Measurements from ENCODE around the gene IL2RA. TPM values are rescaled to one million over a fixed set of nuclear protein-coding genes. Genes with fewer than 3 reads are reported as not detected.
A peak's percentile ranks its signal among the peaks of the same experiment; 100 is the strongest.

IL2RA gene
- total and polyA plus RNA-seq, 2 experiments from 2014 or later: not detected

DNA sequence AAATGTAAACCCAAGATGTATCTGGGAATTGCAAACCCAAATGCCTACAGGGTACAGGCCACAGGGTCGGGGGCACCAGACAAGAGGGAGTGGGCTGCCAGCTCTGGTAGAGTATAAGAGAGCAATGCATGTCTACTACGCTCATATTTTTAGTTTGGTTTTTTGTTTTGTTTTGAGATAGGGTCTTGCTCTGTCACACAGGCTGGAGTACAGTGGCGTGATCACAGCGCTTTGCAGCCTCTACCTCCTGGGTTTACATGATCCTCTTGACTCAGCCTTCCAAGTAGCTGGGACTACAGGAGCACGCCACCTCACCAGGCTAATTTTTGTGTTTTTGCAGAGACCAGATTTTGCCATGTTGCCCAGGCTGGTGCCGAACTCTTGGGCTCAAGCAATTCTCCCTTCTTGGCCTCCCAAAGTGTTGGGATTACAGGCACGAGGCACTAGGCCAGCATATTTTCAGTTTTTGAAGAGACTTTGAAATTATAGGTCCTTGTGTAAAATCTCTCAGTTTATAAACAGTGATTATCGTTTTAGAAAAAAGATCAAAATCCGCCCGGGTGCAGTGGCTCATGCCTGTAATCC is 73.7 kb downstream of the IL2RA start:
- Mint-ChIP-seq H3K27ac (no peak overlapping the region), H3K36me3 (ENCODE audit: low read depth) (peaks cover 5% of the 10 kb centered on the region; the same call in 2 of the 3 replicates), H3K27me3 (ENCODE audit: insufficient read depth, low read depth, poor library complexity) (peaks cover 4% of the 10 kb centered on the region), H3K4me3 (no peak overlapping the region), H3K9me3 (peaks cover 18% of the 10 kb centered on the region; the same call in 2 of the 3 replicates), H3K4me1 (no peaks in the 10 kb centered on the region)
- Histone ChIP-seq H3K9me2 (ENCODE audit: insufficient read depth) (no peaks in the 10 kb centered on the region), H3F3A (replicated peaks; ENCODE audit: low read depth) (no peaks in the 10 kb centered on the region), H2AFZ (peak overlapping the region; percentile 78; the same call in 1 of the 2 replicates), H3K4me2 (no peak overlapping the region), H3K36me3 (ENCODE audit: insufficient read depth) (no peaks in the 10 kb centered on the region), H4K20me1 (replicated peaks; ENCODE audit: insufficient read depth) (no peaks in the 10 kb centered on the region), H3K27ac (ENCODE audit: low read depth) (no peak overlapping the region), H3K4me3 (no peak overlapping the region), H3K27me3 (ENCODE audit: insufficient read depth) (no peaks in the 10 kb centered on the region), H3K4me1 (ENCODE audit: insufficient read depth) (no peaks in the 10 kb centered on the region), H3K79me2 (replicated peaks; ENCODE audit: insufficient read depth) (no peaks in the 10 kb centered on the region)
- ATAC-seq (no peak), DNase-seq (ENCODE audit: low spot score) (no peak)
- TF ChIP-seq EZH2 (IDR thresholded peaks at IDR 0.05; ENCODE audit: low read depth, unreplicated experiment) (no peak), ZNF114 (CRISPR knock-in tag; IDR thresholded peaks at IDR 0.05) (no peak), CREB1 (CRISPR knock-in tag; IDR thresholded peaks at IDR 0.05; ENCODE audit: low read depth) (no peak), POLR2AphosphoS5 (IDR thresholded peaks at IDR 0.05; ENCODE audit: low read depth) (no peak), NANOG (IDR thresholded peaks at IDR 0.05; ENCODE audit: borderline replicate concordance) (no peak)
- TF ChIP-seq, protein P1, sequence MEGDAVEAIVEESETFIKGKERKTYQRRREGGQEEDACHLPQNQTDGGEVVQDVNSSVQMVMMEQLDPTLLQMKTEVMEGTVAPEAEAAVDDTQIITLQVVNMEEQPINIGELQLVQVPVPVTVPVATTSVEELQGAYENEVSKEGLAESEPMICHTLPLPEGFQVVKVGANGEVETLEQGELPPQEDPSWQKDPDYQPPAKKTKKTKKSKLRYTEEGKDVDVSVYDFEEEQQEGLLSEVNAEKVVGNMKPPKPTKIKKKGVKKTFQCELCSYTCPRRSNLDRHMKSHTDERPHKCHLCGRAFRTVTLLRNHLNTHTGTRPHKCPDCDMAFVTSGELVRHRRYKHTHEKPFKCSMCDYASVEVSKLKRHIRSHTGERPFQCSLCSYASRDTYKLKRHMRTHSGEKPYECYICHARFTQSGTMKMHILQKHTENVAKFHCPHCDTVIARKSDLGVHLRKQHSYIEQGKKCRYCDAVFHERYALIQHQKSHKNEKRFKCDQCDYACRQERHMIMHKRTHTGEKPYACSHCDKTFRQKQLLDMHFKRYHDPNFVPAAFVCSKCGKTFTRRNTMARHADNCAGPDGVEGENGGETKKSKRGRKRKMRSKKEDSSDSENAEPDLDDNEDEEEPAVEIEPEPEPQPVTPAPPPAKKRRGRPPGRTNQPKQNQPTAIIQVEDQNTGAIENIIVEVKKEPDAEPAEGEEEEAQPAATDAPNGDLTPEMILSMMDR (conservative IDR thresholded peaks at IDR 0.05; ENCODE audit: low read depth in 2 of 2): no peak

DNA sequence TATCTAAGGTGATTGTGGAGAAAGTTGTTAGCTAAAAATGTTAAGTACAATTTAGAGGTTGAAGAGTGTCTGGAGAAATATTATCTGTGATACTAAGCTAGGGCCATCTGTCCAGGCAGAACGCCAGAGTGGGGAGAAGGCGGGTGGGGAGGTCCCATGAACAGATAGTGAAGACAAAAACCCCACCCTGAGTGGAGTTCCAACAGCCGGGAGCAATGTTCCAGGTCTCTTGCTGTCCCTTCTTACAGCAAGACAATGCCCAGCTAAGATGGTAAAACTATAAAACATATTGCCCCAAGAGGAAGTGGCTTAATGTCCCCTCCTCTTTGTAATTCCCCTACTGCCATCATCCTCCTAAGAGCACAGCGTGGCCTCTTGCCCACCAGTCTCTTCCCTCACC is 74.4 kb downstream of the IL2RA start:
- ATAC-seq (no peak), DNase-seq (ENCODE audit: low spot score) (no peak)
- H3K4me1 ChIP-seq (ENCODE audit: insufficient read depth): no peaks in the 10 kb centered on the region
- H3K36me3 Mint-ChIP-seq (ENCODE audit: low read depth): peaks cover 5% of the 10 kb centered on the region; the same call in 2 of the 3 replicates
- no peak overlapping the region for H3K4me2 ChIP-seq
- H3F3A ChIP-seq (replicated peaks; ENCODE audit: low read depth): no peaks in the 10 kb centered on the region
- H3K9me2 ChIP-seq (ENCODE audit: insufficient read depth): no peaks in the 10 kb centered on the region
- no peaks in the 10 kb centered on the region for H4K20me1 ChIP-seq (replicated peaks; ENCODE audit: insufficient read depth)
- peak overlapping the region; percentile 78; the same call in 1 of the 2 replicates for H2AFZ ChIP-seq
- no peaks in the 10 kb centered on the region for H3K4me1 Mint-ChIP-seq
- H3K27me3 ChIP-seq (ENCODE audit: insufficient read depth): no peaks in the 10 kb centered on the region
- no peak overlapping the region for H3K27ac ChIP-seq (ENCODE audit: low read depth)
- H3K79me2 ChIP-seq (replicated peaks; ENCODE audit: insufficient read depth): no peaks in the 10 kb centered on the region
- no peak overlapping the region for H3K4me3 Mint-ChIP-seq
- TF ChIP-seq, protein P2, sequence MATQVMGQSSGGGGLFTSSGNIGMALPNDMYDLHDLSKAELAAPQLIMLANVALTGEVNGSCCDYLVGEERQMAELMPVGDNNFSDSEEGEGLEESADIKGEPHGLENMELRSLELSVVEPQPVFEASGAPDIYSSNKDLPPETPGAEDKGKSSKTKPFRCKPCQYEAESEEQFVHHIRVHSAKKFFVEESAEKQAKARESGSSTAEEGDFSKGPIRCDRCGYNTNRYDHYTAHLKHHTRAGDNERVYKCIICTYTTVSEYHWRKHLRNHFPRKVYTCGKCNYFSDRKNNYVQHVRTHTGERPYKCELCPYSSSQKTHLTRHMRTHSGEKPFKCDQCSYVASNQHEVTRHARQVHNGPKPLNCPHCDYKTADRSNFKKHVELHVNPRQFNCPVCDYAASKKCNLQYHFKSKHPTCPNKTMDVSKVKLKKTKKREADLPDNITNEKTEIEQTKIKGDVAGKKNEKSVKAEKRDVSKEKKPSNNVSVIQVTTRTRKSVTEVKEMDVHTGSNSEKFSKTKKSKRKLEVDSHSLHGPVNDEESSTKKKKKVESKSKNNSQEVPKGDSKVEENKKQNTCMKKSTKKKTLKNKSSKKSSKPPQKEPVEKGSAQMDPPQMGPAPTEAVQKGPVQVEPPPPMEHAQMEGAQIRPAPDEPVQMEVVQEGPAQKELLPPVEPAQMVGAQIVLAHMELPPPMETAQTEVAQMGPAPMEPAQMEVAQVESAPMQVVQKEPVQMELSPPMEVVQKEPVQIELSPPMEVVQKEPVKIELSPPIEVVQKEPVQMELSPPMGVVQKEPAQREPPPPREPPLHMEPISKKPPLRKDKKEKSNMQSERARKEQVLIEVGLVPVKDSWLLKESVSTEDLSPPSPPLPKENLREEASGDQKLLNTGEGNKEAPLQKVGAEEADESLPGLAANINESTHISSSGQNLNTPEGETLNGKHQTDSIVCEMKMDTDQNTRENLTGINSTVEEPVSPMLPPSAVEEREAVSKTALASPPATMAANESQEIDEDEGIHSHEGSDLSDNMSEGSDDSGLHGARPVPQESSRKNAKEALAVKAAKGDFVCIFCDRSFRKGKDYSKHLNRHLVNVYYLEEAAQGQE (IDR thresholded peaks at IDR 0.05; ENCODE audit: unreplicated experiment): no peak
- no peak for TF ChIP-seq ZNF114 (CRISPR knock-in tag; IDR thresholded peaks at IDR 0.05)
- peaks cover 15% of the 10 kb centered on the region; the same call in 2 of the 3 replicates for H3K9me3 Mint-ChIP-seq
- no peak overlapping the region for H3K4me3 ChIP-seq
- H3K36me3 ChIP-seq (ENCODE audit: insufficient read depth): no peaks in the 10 kb centered on the region
- H3K27ac Mint-ChIP-seq: no peak overlapping the region
- H3K27me3 Mint-ChIP-seq (ENCODE audit: insufficient read depth, low read depth, poor library complexity): peaks cover 4% of the 10 kb centered on the region

All from GM23338 (cell line).